A549 (cell line): Measurements from ENCODE around the gene ACACA. TPM values are rescaled to one million over a fixed set of nuclear protein-coding genes. Genes with fewer than 3 reads are reported as not detected.

Experiments used
- ATAC-seq, 2 experiments: fragments of 200-7000 bp in 1 of 2; fragments of >200 bp in 1 of 2; cut with Nextera tagmentation in 1 of 2; cut with Tn5 transposase in 1 of 2; 3 replicates each; pipeline versions ENCODE4 v1.8.0 to v1.9.1; 2018 to 2020; ENCODE audit warnings: mild to moderate bottlenecking in 1 of 2, moderate library complexity in 1 of 2
- CTCF ChIA-PET: fragments of 300-600 bp; sonication (Branson Sonifier 250); formaldehyde crosslinking; extraction: SDS; loops from one replicate; lab custom pipeline; 2021; ENCODE audit warnings: antibody characterized with exemption, inconsistent platforms; lab: Yijun Ruan, JAX
- POLR2A ChIA-PET: fragments of 350-600 bp; formaldehyde crosslinking; extraction: SDS; loops from one replicate; lab custom pipeline; 2021; ENCODE audit warnings: antibody characterized with exemption, inconsistent platforms; lab: Yijun Ruan, JAX
- DNase-seq, 2 experiments: peaks; one replicate each; pipeline versions ENCODE4 v3.0.0 to v3.0.0-alpha.2; 2011 to 2016; ENCODE audit warnings: low read depth in 1 of 2, low spot score in 1 of 2
- FAIRE-seq: peaks from 2 replicates; lab custom pipeline; 2011; peaks lifted over from hg19 to GRCh38; lab: Jason Lieb, UNC
- H3K27ac ChIP-seq, 2 experiments: fragments of >200 bp; sonication (Bioruptor Twin); formaldehyde crosslinking; 3 replicates each; pipeline ENCODE4 v1.5.1; 2016 to 2017
- H3K4me1 ChIP-seq: fragments of >200 bp; sonication (Bioruptor Twin); formaldehyde crosslinking; 3 replicates; pipeline ENCODE4 v1.6.1; 2016
- H3K4me2 ChIP-seq: fragments of >200 bp; sonication (Bioruptor Twin); formaldehyde crosslinking; 3 replicates; pipeline ENCODE4 v1.6.1; 2016
- H3K4me3 ChIP-seq: fragments of >200 bp; sonication (Bioruptor Twin); formaldehyde crosslinking; 3 replicates; pipeline ENCODE4 v1.5.1; 2016
- H3K9me3 ChIP-seq: fragments of >200 bp; sonication (Bioruptor Twin); formaldehyde crosslinking; 3 replicates; pipeline ENCODE4 v1.6.1; 2016
- BHLHE40 ChIP-seq: IDR thresholded peaks from 2 replicates; pipeline ENCODE4 v1.6.1; 2012; ENCODE audit warnings: low read depth, low read length, inconsistent platforms
- CBX2 ChIP-seq: fragments of 200-600 bp; sonication (generic); IDR thresholded peaks from 2 replicates; pipeline ENCODE4 v1.6.1; 2016; ENCODE audit warnings: low read depth, mild to moderate bottlenecking, borderline replicate concordance
- CEBPB ChIP-seq, 2 experiments: fragments of >200 bp in 1 of 2; sonication (Bioruptor Twin) in 1 of 2; formaldehyde crosslinking in 1 of 2; IDR thresholded peaks; 2 replicates each; pipeline ENCODE4 v1.6.1; 2012 to 2016
- CHD4 ChIP-seq: fragments of 200-600 bp; sonication (generic); IDR thresholded peaks from 2 replicates; pipeline ENCODE4 v1.6.1; 2016; ENCODE audit warnings: antibody characterized with exemption, mild to moderate bottlenecking, borderline replicate concordance
- FOSL2 ChIP-seq, 2 experiments: fragments of 450-650 bp in 1 of 2; fragments of >200 bp in 1 of 2; sonication (Bioruptor Twin) in 1 of 2; formaldehyde crosslinking; IDR thresholded peaks; 2 replicates each; pipeline versions ENCODE4 v1.5.0 to v1.6.1; 2016 to 2020; ENCODE audit warnings: mild to moderate bottlenecking in 1 of 2, moderate library complexity in 1 of 2
- GATA3 ChIP-seq: IDR thresholded peaks from 2 replicates; pipeline ENCODE4 v1.6.1; 2012; ENCODE audit warnings: borderline replicate concordance
- HOXB13 ChIP-seq: fragments of 250-450 bp; sonication (Bioruptor Pico); IDR thresholded peaks from 2 replicates; pipeline ENCODE4 v1.5.0; 2020; ENCODE audit warnings: low read depth, mild to moderate bottlenecking, moderate library complexity
- HOXB5 ChIP-seq: fragments of 250-450 bp; sonication (Bioruptor Pico); IDR thresholded peaks from 2 replicates; pipeline ENCODE4 v1.5.0; 2020; ENCODE audit warnings: mild to moderate bottlenecking, moderate library complexity
- JUN ChIP-seq, 2 experiments: fragments of >200 bp; sonication (Bioruptor Twin); formaldehyde crosslinking; IDR thresholded peaks; 2 replicates in 1 of 2; 3 replicates in 1 of 2; pipeline ENCODE4 v1.6.1; 2016 to 2017
- JUNB ChIP-seq: fragments of >200 bp; sonication (Bioruptor Twin); formaldehyde crosslinking; IDR thresholded peaks from 2 replicates; pipeline ENCODE4 v1.6.1; 2016
- MAFK ChIP-seq: fragments of 450-650 bp; IDR thresholded peaks from 2 replicates; pipeline ENCODE4 v1.6.1; 2014; ENCODE audit not compliant: partially characterized antibody
- MAZ ChIP-seq: fragments of 150-350 bp; IDR thresholded peaks from 2 replicates; pipeline ENCODE4 v1.6.1; 2014; ENCODE audit warnings: antibody characterized with exemption, low read depth, low read length, borderline replicate concordance
- NR3C1 ChIP-seq: fragments of >200 bp; sonication (Bioruptor Twin); formaldehyde crosslinking; IDR thresholded peaks from 3 replicates; pipeline ENCODE4 v1.6.1; 2017
- PHF8 ChIP-seq: fragments of 200-600 bp; sonication (generic); IDR thresholded peaks from 2 replicates; pipeline ENCODE4 v1.6.1; 2016; ENCODE audit warnings: low read depth, mild to moderate bottlenecking, antibody characterized with exemption, moderate library complexity, borderline replicate concordance
- RAD21 ChIP-seq, 2 experiments: fragments of >200 bp in 1 of 2; sonication (Bioruptor Twin) in 1 of 2; formaldehyde crosslinking in 1 of 2; IDR thresholded peaks in 1 of 2; conservative IDR thresholded peaks in 1 of 2; 2 replicates in 1 of 2; 3 replicates in 1 of 2; pipeline ENCODE4 v1.6.1; 2012 to 2018; ENCODE audit warnings: inconsistent platforms in 1 of 2
- RARB ChIP-seq: fragments of 250-450 bp; sonication (Bioruptor Pico); IDR thresholded peaks from 2 replicates; pipeline ENCODE4 v1.8.0; 2021; ENCODE audit warnings: mild to moderate bottlenecking, moderate library complexity
- RFX5 ChIP-seq: fragments of 450-650 bp; IDR thresholded peaks from 2 replicates; pipeline ENCODE4 v1.7.1; 2014; ENCODE audit warnings: antibody characterized with exemption, mild to moderate bottlenecking, moderate library complexity
- RNF2 ChIP-seq: fragments of 200-600 bp; sonication (generic); IDR thresholded peaks from 2 replicates; pipeline ENCODE4 v1.6.1; 2016; ENCODE audit warnings: low read depth, mild to moderate bottlenecking, antibody characterized with exemption, moderate library complexity, borderline replicate concordance
- SREBF2 ChIP-seq: fragments of 450-650 bp; IDR thresholded peaks from 2 replicates; pipeline ENCODE4 v1.6.1; 2014; ENCODE audit warnings: mild to moderate bottlenecking, moderate library complexity
- ZFP36 ChIP-seq: fragments of 450-650 bp; IDR thresholded peaks from 2 replicates; pipeline ENCODE4 v1.6.1; 2014; ENCODE audit warnings: borderline replicate concordance; ENCODE audit not compliant: partially characterized antibody
- WGBS: methylation state at CpG from one replicate; pipeline ENCODE4 v1.1.6; 2017; ENCODE audit errors: missing lambda C conversion rate; 5-methylcytosine and 5-hydroxymethylcytosine counted together
- polyA plus RNA-seq, 4 experiments: library from polyadenylated mRNA; depleted of rRNA in 3 of 4; stranded (reverse); fragments of >200 nt; fragmentation: RNase III in 1 of 4; extraction: RNeasy Plus Mini Kit Qiagen cat#74134 plus additional on column Dnase treatment in 1 of 4; gene quantifications; 2 replicates in 3 of 4; 3 replicates in 1 of 4; pipeline ENCODE4 v1.2.3, GENCODE V29; 2011 to 2017
- TF ChIP-seq, protein P1 (sequence below): fragments of >200 bp; sonication (Bioruptor Twin); formaldehyde crosslinking; IDR thresholded peaks from 2 replicates; pipeline ENCODE4 v1.6.1; 2016
- TF ChIP-seq, protein P2 (sequence below): fragments of 250-450 bp; sonication (Bioruptor Pico); IDR thresholded peaks from 2 replicates; pipeline ENCODE4 v1.5.0; 2020; ENCODE audit warnings: low read depth, mild to moderate bottlenecking, moderate library complexity
- TF ChIP-seq, protein P3 (sequence below): IDR thresholded peaks from 2 replicates; pipeline ENCODE4 v1.6.1; 2012; ENCODE audit warnings: low read depth, borderline replicate concordance
- TF ChIP-seq, protein P4 (sequence below): IDR thresholded peaks from 2 replicates; pipeline ENCODE4 v1.6.1; 2012

The ACACA gene
- polyA plus RNA-seq, 2 of the 4 experiments (the other 2 are of a cell fraction): 51.8 to 112 TPM

DNA sequence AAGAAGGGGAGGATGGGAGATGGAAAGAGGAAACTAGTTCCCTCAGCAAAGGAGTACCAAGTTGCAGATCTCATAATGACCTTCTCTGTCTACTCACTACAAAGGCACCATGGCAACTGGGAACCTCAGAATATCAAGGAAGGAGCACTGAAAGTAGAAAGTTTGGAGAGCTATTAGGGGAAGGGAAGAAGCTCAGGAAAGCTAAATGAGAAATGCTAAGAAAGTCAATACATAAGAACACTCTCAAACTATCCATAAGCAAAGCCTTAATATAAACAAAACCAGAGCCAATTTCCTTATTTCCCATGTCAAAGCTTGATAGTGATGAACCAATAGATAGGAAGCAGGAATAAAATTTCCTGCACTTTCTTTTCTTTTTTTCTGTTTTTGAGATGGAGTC, 88.8 kb downstream of the ACACA start:
- POLR2A ChIA-PET: interaction anchor here (0.9 kb wide), 1 partner anchor 40 kb away, joined by 5 read pairs; no protein-coding TSS in a partner anchor
- Histone ChIP-seq H3K9me3 (no peaks in the 10 kb centered on the region), H3K4me3 (no peak overlapping the region), H3K4me1 (no peaks in the 10 kb centered on the region), H3K4me2 (no peak overlapping the region), H3K27ac (no peak overlapping the region)
- DNase-seq (no peak), FAIRE-seq (no peak), ATAC-seq (no peak)
- TF ChIP-seq RNF2 (no peak), CBX2 (no peak), FOSL2 (IDR thresholded peaks at IDR 0.05) (no peak), FOSL2 (CRISPR knock-in tag; IDR thresholded peaks at IDR 0.05) (no peak), HOXB5 (no peak), RFX5 (no peak), BHLHE40 (no peak), JUNB (no peak), ZFP36 (no peak)
- TF ChIP-seq, protein P1, sequence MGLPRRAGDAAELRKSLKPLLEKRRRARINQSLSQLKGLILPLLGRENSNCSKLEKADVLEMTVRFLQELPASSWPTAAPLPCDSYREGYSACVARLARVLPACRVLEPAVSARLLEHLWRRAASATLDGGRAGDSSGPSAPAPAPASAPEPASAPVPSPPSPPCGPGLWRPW: no peak
- TF ChIP-seq, protein P2, sequence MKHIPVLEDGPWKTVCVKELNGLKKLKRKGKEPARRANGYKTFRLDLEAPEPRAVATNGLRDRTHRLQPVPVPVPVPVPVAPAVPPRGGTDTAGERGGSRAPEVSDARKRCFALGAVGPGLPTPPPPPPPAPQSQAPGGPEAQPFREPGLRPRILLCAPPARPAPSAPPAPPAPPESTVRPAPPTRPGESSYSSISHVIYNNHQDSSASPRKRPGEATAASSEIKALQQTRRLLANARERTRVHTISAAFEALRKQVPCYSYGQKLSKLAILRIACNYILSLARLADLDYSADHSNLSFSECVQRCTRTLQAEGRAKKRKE: no peak
- CTCF ChIA-PET: interaction anchor here (0.7 to 1.5 kb wide), 5 partner anchors 9 to 50 kb away, joined by 3 to 4 read pairs (median 3); no protein-coding TSS in a partner anchor

DNA sequence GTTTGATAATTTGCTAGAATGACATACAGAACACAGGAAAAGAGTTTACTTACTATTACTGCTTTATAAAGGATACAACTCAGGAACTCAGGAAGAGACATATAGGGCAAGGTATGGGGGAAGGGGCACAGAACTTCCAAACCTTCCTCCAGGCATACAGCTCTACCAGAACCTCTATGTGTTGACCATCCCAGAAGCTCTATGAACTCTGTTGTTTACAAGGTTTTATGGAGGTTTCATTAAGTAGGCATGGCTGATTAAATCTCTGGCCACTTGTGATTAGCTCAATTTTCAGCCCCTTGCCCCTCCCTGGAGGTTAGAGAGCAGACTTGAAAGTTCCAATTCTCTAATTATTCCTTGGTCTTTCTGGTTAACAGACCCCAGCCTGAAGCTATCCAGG, 91.0 kb downstream of the ACACA start:
- TF ChIP-seq RNF2 (no peak), JUN (IDR thresholded peaks at IDR 0.05) (no peak), PHF8 (no peak), CEBPB (IDR thresholded peaks at IDR 0.05) (no peak), MAZ (no peak), RARB (CRISPR knock-in tag) (no peak), SREBF2 (no peak)
- TF ChIP-seq, protein P1: no peak
- DNase-seq: no peak
- H3K9me3 ChIP-seq: no peaks in the 10 kb centered on the region
- no peaks in the 10 kb centered on the region for H3K4me1 ChIP-seq
- ChIA-PET POLR2A (no interaction called here), CTCF (interaction anchor here (1.3 to 2.3 kb wide), 2 partner anchors 13 to 58 kb away, joined by 3 to 8 read pairs; no protein-coding TSS in a partner anchor)
- no peak for FAIRE-seq
- no peak overlapping the region for H3K4me3 ChIP-seq
- H3K27ac ChIP-seq: no peak overlapping the region
- H3K4me2 ChIP-seq: no peak overlapping the region
- ATAC-seq: no peak

DNA sequence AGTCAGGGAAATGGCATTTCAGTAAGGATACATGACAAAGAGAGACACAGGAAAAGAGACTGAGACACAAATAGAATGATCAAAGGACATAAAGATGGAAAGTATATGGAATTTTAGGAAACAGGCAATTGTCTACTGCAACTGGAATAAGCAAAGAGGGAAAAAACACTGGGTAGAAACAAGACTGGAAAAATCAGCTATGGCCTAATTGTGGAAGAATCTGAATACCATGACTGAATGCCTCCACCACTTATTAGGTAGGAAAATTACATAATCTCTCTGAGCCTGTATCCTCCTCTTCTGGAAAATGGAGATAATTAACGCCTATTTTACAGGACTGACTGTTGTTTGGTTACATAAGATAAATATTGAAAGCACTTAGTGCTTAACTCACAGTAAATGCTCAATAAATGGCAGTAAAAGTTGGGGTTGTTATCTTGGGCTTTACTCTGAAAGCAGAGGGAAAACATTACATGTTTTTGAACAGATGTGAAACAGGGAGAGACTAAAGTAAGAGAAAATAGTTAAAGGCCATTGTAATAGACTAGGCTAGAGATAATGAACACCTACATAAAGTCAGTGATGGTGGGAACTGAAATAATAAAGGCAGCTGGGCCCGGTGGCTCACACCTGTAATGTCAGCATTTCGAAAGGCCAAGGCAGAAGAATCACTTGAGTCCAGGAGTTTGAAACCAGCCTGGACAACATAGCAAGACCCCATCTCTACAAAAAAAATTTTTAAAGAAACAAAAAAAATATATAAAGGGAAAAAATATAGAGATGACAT, 94.3 kb downstream of the ACACA start:
- no peak for TF ChIP-seq RAD21 (conservative IDR thresholded peaks at IDR 0.05 in 1 of 2, IDR thresholded peaks at IDR 0.05 in 1 of 2)
- TF ChIP-seq CHD4: no peak
- TF ChIP-seq GATA3: no peak
- TF ChIP-seq, protein P3, sequence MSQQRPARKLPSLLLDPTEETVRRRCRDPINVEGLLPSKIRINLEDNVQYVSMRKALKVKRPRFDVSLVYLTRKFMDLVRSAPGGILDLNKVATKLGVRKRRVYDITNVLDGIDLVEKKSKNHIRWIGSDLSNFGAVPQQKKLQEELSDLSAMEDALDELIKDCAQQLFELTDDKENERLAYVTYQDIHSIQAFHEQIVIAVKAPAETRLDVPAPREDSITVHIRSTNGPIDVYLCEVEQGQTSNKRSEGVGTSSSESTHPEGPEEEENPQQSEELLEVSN: no peak
- no peak for TF ChIP-seq HOXB13 (CRISPR knock-in tag)
- no peak for TF ChIP-seq NR3C1
- TF ChIP-seq MAFK: no peak
- TF ChIP-seq ZFP36: no peak
- TF ChIP-seq, protein P4, sequence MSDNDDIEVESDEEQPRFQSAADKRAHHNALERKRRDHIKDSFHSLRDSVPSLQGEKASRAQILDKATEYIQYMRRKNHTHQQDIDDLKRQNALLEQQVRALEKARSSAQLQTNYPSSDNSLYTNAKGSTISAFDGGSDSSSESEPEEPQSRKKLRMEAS: no peak
- ATAC-seq (0 out of 6 replicates have a peak, but pooled peaks of 1 of the 2 experiments have one; percentile 30), DNase-seq (no peak), FAIRE-seq (no peak)
- Histone ChIP-seq H3K27ac (no peak overlapping the region), H3K4me3 (no peak overlapping the region), H3K9me3 (no peaks in the 10 kb centered on the region), H3K4me2 (no peak overlapping the region), H3K4me1 (no peaks in the 10 kb centered on the region)
- WGBS: 94% methylated on average over 3 of the region's 3 CpGs
- POLR2A ChIA-PET: no interaction called here
- CTCF ChIA-PET: interaction anchor here (0.6 to 0.7 kb wide), 3 partner anchors 12 to 669 kb away, joined by 3 read pairs; no protein-coding TSS in a partner anchor
